ENCODE measurements around the gene MYB. TPM values are rescaled to one million over a fixed set of nuclear protein-coding genes. Genes with fewer than 3 reads are reported as not detected.
A peak's percentile ranks its signal among the peaks of the same experiment; 100 is the strongest.

The MYB gene
- total and polyA plus RNA-seq, 2 of the 4 experiments (the other 2 are of a cell fraction), result 0.44 to 0.90 TPM

DNA sequence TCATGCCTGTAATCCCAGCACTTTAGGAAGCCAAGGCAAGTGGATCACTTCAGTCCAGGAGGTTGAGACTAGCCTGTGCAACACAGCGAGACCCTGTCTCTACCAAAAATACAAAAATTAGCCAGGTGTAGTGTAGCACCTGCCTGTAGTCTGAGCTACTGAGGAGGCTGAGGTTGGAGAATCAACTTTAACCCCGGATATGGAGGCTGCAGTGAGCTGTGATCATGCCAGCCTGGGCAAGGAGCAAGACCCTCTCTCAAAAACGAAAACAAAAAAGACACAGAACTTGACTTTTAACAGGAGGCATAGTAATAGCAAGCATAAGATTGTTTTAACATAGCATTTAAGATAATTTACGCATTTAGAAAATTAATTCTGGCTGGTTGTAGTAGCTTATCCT lies 32.5 kb downstream of the MYB start:
- Histone ChIP-seq H4K91ac (ENCODE audit: insufficient read depth, low read depth, low read length) (no peak overlapping the region), H2AFZ (replicated peaks; ENCODE audit: low read length, poor library complexity) (no peak overlapping the region), H4K5ac (ENCODE audit: low read depth, low read length) (no peak overlapping the region), H3K9me1 (ENCODE audit: insufficient read depth, low read length) (peaks cover 3% of the 10 kb centered on the region; the same call in 1 of the 2 replicates), H4K8ac (ENCODE audit: low read depth in 2 of 2, low read length in 2 of 2) (no peak overlapping the region), H3K18ac (ENCODE audit: low read depth, low read length) (no peak overlapping the region), H2AK5ac (ENCODE audit: low read depth, low read length) (no peak overlapping the region), H3K4me2 (ENCODE audit: low read depth, low read length) (no peak overlapping the region), H2AK9ac (replicated peaks; ENCODE audit: low read depth, low read length, poor library complexity) (no peak overlapping the region), H3K9ac (ENCODE audit: low read depth, low read length) (no peak overlapping the region), H2BK120ac (ENCODE audit: low read depth, low read length) (0 out of 2 replicates have a peak overlapping the region, but pooled peaks have one; percentile 26), H4K20me1 (ENCODE audit: insufficient read depth, low read length) (no peaks in the 10 kb centered on the region), H3K14ac (replicated peaks; ENCODE audit: low read depth, low read length) (0 out of 2 replicates have a peak overlapping the region, but pooled peaks have one; percentile 11), H3K23ac (ENCODE audit: low read depth, low read length) (no peak overlapping the region), H3K56ac (ENCODE audit: extremely low read depth, insufficient read depth, low read length) (no peak overlapping the region), H3K9me3 (ENCODE audit: control insufficient read depth, insufficient read depth, low read length) (no peaks in the 10 kb centered on the region), H3K4me1 (ENCODE audit: control insufficient read depth, insufficient read depth, low read length) (peaks cover 2% of the 10 kb centered on the region), H2BK5ac (ENCODE audit: low read depth, low read length, poor library complexity, severe bottlenecking) (no peak overlapping the region), H3K27ac (ENCODE audit: insufficient read depth, low read length) (no peak overlapping the region), H3K4ac (ENCODE audit: low read depth, low read length) (no peak overlapping the region), H3K4me3 (ENCODE audit: insufficient read depth, low read depth, low read length) (no peak overlapping the region), H3K79me1 (ENCODE audit: low read depth in 1 of 2, low read length in 2 of 2) (no peaks in the 10 kb centered on the region), H3K36me3 (ENCODE audit: control insufficient read depth, insufficient read depth, low read length) (no peaks in the 10 kb centered on the region), H2BK15ac (ENCODE audit: low read depth, low read length) (no peak overlapping the region), H2BK20ac (ENCODE audit: low read depth, low read length) (0 out of 2 replicates have a peak overlapping the region, but pooled peaks have one; percentile 2), H3K27me3 (ENCODE audit: control insufficient read depth, insufficient read depth, low read length) (no peaks in the 10 kb centered on the region)
- TF ChIP-seq POLR2A (IDR thresholded peaks at IDR 0.05; ENCODE audit: low read depth, low read length) (no peak), MXI1 (IDR thresholded peaks at IDR 0.05; ENCODE audit: borderline replicate concordance, low read depth, low read length) (no peak), CEBPB (IDR thresholded peaks at IDR 0.05; ENCODE audit: low read depth, low read length) (no peak), MAZ (IDR thresholded peaks at IDR 0.05; ENCODE audit: borderline replicate concordance, low read depth, low read length) (no peak), BHLHE40 (IDR thresholded peaks at IDR 0.05; ENCODE audit: low read depth, low read length) (no peak), CHD1 (IDR thresholded peaks at IDR 0.05; ENCODE audit: low read depth, low read length) (no peak), RFX5 (IDR thresholded peaks at IDR 0.05; ENCODE audit: low read depth, low read length) (no peak), RCOR1 (IDR thresholded peaks at IDR 0.05; ENCODE audit: insufficient replicate concordance, low read length) (no peak), NFE2L2 (IDR thresholded peaks at IDR 0.05; ENCODE audit: low read depth, low read length) (no peak), FOS (IDR thresholded peaks at IDR 0.05; ENCODE audit: low read depth, low read length) (no peak)
- TF ChIP-seq, protein P1, sequence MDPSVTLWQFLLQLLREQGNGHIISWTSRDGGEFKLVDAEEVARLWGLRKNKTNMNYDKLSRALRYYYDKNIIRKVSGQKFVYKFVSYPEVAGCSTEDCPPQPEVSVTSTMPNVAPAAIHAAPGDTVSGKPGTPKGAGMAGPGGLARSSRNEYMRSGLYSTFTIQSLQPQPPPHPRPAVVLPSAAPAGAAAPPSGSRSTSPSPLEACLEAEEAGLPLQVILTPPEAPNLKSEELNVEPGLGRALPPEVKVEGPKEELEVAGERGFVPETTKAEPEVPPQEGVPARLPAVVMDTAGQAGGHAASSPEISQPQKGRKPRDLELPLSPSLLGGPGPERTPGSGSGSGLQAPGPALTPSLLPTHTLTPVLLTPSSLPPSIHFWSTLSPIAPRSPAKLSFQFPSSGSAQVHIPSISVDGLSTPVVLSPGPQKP (IDR thresholded peaks at IDR 0.05; ENCODE audit: borderline replicate concordance, low read depth, low read length), result no peak
- TF ChIP-seq, protein P2, sequence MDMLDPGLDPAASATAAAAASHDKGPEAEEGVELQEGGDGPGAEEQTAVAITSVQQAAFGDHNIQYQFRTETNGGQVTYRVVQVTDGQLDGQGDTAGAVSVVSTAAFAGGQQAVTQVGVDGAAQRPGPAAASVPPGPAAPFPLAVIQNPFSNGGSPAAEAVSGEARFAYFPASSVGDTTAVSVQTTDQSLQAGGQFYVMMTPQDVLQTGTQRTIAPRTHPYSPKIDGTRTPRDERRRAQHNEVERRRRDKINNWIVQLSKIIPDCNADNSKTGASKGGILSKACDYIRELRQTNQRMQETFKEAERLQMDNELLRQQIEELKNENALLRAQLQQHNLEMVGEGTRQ (IDR thresholded peaks at IDR 0.05; ENCODE audit: low read depth, low read length), result no peak
- TF ChIP-seq, protein P3, sequence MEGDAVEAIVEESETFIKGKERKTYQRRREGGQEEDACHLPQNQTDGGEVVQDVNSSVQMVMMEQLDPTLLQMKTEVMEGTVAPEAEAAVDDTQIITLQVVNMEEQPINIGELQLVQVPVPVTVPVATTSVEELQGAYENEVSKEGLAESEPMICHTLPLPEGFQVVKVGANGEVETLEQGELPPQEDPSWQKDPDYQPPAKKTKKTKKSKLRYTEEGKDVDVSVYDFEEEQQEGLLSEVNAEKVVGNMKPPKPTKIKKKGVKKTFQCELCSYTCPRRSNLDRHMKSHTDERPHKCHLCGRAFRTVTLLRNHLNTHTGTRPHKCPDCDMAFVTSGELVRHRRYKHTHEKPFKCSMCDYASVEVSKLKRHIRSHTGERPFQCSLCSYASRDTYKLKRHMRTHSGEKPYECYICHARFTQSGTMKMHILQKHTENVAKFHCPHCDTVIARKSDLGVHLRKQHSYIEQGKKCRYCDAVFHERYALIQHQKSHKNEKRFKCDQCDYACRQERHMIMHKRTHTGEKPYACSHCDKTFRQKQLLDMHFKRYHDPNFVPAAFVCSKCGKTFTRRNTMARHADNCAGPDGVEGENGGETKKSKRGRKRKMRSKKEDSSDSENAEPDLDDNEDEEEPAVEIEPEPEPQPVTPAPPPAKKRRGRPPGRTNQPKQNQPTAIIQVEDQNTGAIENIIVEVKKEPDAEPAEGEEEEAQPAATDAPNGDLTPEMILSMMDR (conservative IDR thresholded peaks at IDR 0.05; ENCODE audit: low read depth, low read length), result no peak
- intact Hi-C loops (cut with micrococcal nuclease), result no loop called here
- in situ Hi-C loops (cut with MboI; ENCODE audit: low sequenced_read_pairs), result no loop called here
- BruUV-seq (replicated peaks), result no TSS peak
- DNase-seq (no peak), ATAC-seq (ENCODE audit: low read depth) (no peak)
- ChIA-PET POLR2A (ENCODE audit: unreplicated experiment) (no interaction called here), CTCF (interaction anchor here (1.3 kb wide), 1 partner anchor 35 kb away, joined by 3 read pairs; no protein-coding TSS in a partner anchor)
- no CpG with 5 or more reads among the region's 4 CpGs for WGBS, 2 experiments (ENCODE audit: extremely low coverage in 2 of 2, insufficient read length in 1 of 2)
- dilution Hi-C loops (cut with HindIII; ENCODE audit: low sequenced_read_pairs, unreplicated experiment), result no loop called here

Data from IMR-90 (cell line).